GM23248 (cell line): ENCODE data around the gene SYK. TPM values are rescaled to one million over a fixed set of nuclear protein-coding genes. Genes with fewer than 3 reads are reported as not detected.

Source experiments
- DNase-seq: peaks from one replicate; pipeline ENCODE4 v3.0.0-alpha.2; 2015
- H2AFZ ChIP-seq: fragments of 200-600 bp; sonication (generic); 2 replicates; pipeline ENCODE4 v1.6.1; 2016; ENCODE audit warnings: antibody characterized with exemption
- H3F3A ChIP-seq: fragments of 200-600 bp; sonication (generic); 2 replicates; pipeline ENCODE4 v1.6.1; 2016; ENCODE audit warnings: mild to moderate bottlenecking, antibody characterized with exemption, mixed run types; ENCODE audit not compliant: insufficient read depth
- H3K27ac ChIP-seq: fragments of 200-600 bp; sonication (generic); 2 replicates; pipeline ENCODE4 v1.5.1; 2016; ENCODE audit warnings: mild to moderate bottlenecking
- H3K27me3 ChIP-seq: fragments of 200-600 bp; sonication (generic); replicated peaks from 2 replicates; pipeline ENCODE4 v1.6.1; 2016; ENCODE audit warnings: mild to moderate bottlenecking; ENCODE audit not compliant: insufficient read depth
- H3K36me3 ChIP-seq: fragments of 200-600 bp; sonication (generic); 2 replicates; pipeline ENCODE4 v1.6.1; 2016; ENCODE audit warnings: low read depth, mild to moderate bottlenecking
- H3K4me1 ChIP-seq: fragments of 200-600 bp; sonication (generic); 2 replicates; pipeline ENCODE4 v1.6.1; 2016; ENCODE audit warnings: mild to moderate bottlenecking; ENCODE audit not compliant: insufficient read depth
- H3K4me2 ChIP-seq: fragments of 200-600 bp; sonication (generic); one replicate; pipeline ENCODE4 v1.6.1; 2016; ENCODE audit warnings: mild to moderate bottlenecking; ENCODE audit not compliant: unreplicated experiment
- H3K4me3 ChIP-seq: fragments of 200-600 bp; sonication (generic); 2 replicates; pipeline ENCODE4 v1.5.1; 2016; ENCODE audit warnings: mild to moderate bottlenecking
- H3K79me2 ChIP-seq: fragments of 200-600 bp; sonication (generic); 2 replicates; pipeline ENCODE4 v1.6.1; 2016; ENCODE audit warnings: mild to moderate bottlenecking; ENCODE audit not compliant: insufficient read depth
- H3K9ac ChIP-seq: fragments of 200-600 bp; sonication (generic); 2 replicates; pipeline ENCODE4 v1.6.1; 2016; ENCODE audit warnings: mild to moderate bottlenecking
- H3K9me2 ChIP-seq: fragments of 200-600 bp; sonication (generic); 2 replicates; pipeline ENCODE4 v1.6.1; 2016; ENCODE audit warnings: mixed run types, mild to moderate bottlenecking, moderate library complexity; ENCODE audit not compliant: insufficient read depth
- H3K9me3 ChIP-seq: fragments of 200-600 bp; sonication (generic); one replicate; pipeline ENCODE4 v1.6.1; 2017; ENCODE audit warnings: low read depth
- H4K20me1 ChIP-seq: fragments of 200-600 bp; sonication (generic); 2 replicates; pipeline ENCODE4 v1.6.0; 2016; ENCODE audit not compliant: insufficient read depth
- EZH2 ChIP-seq: fragments of 200-600 bp; sonication (generic); IDR thresholded peaks from 2 replicates; pipeline ENCODE4 v1.6.1; 2018; ENCODE audit warnings: antibody characterized with exemption, mild to moderate bottlenecking; ENCODE audit not compliant: insufficient read depth, poor library complexity, severe bottlenecking
- EZH2phosphoT487 ChIP-seq: fragments of 200-600 bp; sonication (generic); IDR thresholded peaks from 2 replicates; pipeline ENCODE4 v1.6.1; 2018; ENCODE audit warnings: antibody characterized with exemption, moderate library complexity, mild to moderate bottlenecking, low read depth; ENCODE audit not compliant: insufficient read depth
- WGBS, 2 experiments: methylation state at CpG; one replicate each; pipeline ENCODE4 v1.1.6; 2015 to 2017; ENCODE audit warnings: low lambda C conversion rate in 2 of 2, low coverage in 1 of 2; ENCODE audit errors: missing lambda C conversion rate in 2 of 2; 5-methylcytosine and 5-hydroxymethylcytosine counted together
- in situ Hi-C: fragments of 300-500 bp; cut with MboI; formaldehyde crosslinking; loops from 2 replicates; pipeline ENCODE4 v1.15.0; 2020
- polyA plus RNA-seq: library from polyadenylated mRNA; unstranded; fragments of >200 nt; fragmentation: Nextera tagmentation; extraction: Ambion mirVana; gene quantifications from 2 replicates; pipeline ENCODE4 v1.2.1, GENCODE V29; 2016
- total RNA-seq: library from RNA; depleted of rRNA; stranded (reverse); fragments of >200 nt; shearing (Covaris generic); gene quantifications from 2 replicates; pipeline ENCODE4 v1.2.3, GENCODE V29; 2014

The SYK gene
- total and polyA plus RNA-seq, 2 experiments from 2014 or later: not detected

DNA sequence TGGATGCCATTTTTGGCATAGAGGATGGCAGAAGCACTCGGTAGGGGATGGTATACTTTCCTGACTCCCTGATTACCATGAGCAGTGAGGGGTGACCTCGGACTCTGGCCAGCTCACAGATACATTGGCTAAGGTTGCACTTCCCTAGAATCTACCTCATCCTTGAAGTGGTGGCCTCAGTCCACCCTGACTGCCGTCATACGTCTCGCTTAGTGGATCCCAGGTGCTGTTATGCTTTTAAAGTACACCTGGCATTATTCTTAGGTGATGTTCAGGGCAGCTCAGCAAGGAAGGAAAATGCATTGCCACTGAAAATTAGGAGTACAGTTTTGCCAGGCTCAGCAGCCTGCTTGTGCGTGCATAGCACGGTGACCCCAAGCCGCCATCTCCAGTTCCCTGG is 87.3 kb downstream of the SYK start:
- H3K9me2 ChIP-seq: no peaks in the 10 kb centered on the region
- no peaks in the 10 kb centered on the region for H4K20me1 ChIP-seq
- 58 to 63% methylated on average over 8 of the region's 8 CpGs for WGBS, 2 experiments
- H3F3A ChIP-seq: peaks cover 2% of the 10 kb centered on the region
- H3K79me2 ChIP-seq: no peaks in the 10 kb centered on the region
- H3K4me3 ChIP-seq: no peak overlapping the region
- DNase-seq: no peak
- no peaks in the 10 kb centered on the region for H3K9me3 ChIP-seq
- H3K27me3 ChIP-seq: peaks cover 22% of the 10 kb centered on the region
- no peaks in the 10 kb centered on the region for H3K36me3 ChIP-seq
- H3K4me1 ChIP-seq: no peaks in the 10 kb centered on the region
- TF ChIP-seq EZH2phosphoT487 (no peak), EZH2 (no peak)
- no peak overlapping the region for H3K27ac ChIP-seq
- H2AFZ ChIP-seq: no peak overlapping the region
- H3K4me2 ChIP-seq: no peak overlapping the region
- no peak overlapping the region for H3K9ac ChIP-seq
- in situ Hi-C loops: no loop called here

GRCh38 chr9:90890146-90890810 is 88.7 kb downstream of the SYK start:
- Histone ChIP-seq H3K79me2 (no peaks in the 10 kb centered on the region), H3K4me2 (no peak overlapping the region), H3K9ac (no peak overlapping the region), H2AFZ (no peak overlapping the region), H3K27ac (no peak overlapping the region), H3K27me3 (peaks cover 30% of the 10 kb centered on the region), H3K9me3 (no peaks in the 10 kb centered on the region), H3F3A (no peaks in the 10 kb centered on the region), H3K4me1 (no peaks in the 10 kb centered on the region), H3K36me3 (no peaks in the 10 kb centered on the region), H4K20me1 (no peaks in the 10 kb centered on the region), H3K4me3 (no peak overlapping the region), H3K9me2 (no peaks in the 10 kb centered on the region)
- no peak for TF ChIP-seq EZH2
- no peak for TF ChIP-seq EZH2phosphoT487
- WGBS, 2 experiments: 36 to 46% methylated on average over 10 of the region's 10 CpGs
- no peak for DNase-seq
- in situ Hi-C loops: no loop called here

- no peak for DNase-seq
- H3K9ac ChIP-seq: no peak overlapping the region
- H2AFZ ChIP-seq: no peak overlapping the region
- H3K9me3 ChIP-seq: no peaks in the 10 kb centered on the region
- no peaks in the 10 kb centered on the region for H3F3A ChIP-seq
- no peak overlapping the region for H3K27ac ChIP-seq
- peaks cover 30% of the 10 kb centered on the region for H3K27me3 ChIP-seq
- H3K79me2 ChIP-seq: no peaks in the 10 kb centered on the region
- H3K9me2 ChIP-seq: no peaks in the 10 kb centered on the region
- no peaks in the 10 kb centered on the region for H3K4me1 ChIP-seq
- H3K36me3 ChIP-seq: no peaks in the 10 kb centered on the region
- no peak overlapping the region for H3K4me2 ChIP-seq
- H4K20me1 ChIP-seq: no peaks in the 10 kb centered on the region
- TF ChIP-seq EZH2 (no peak), EZH2phosphoT487 (no peak)
- 67 to 70% methylated on average over 8 of the region's 8 CpGs for WGBS, 2 experiments
- in situ Hi-C loops: no loop called here
- H3K4me3 ChIP-seq: no peak overlapping the region
Observed at GRCh38 chr9:90891308-90892040, 89.9 kb downstream of the SYK start.

DNA sequence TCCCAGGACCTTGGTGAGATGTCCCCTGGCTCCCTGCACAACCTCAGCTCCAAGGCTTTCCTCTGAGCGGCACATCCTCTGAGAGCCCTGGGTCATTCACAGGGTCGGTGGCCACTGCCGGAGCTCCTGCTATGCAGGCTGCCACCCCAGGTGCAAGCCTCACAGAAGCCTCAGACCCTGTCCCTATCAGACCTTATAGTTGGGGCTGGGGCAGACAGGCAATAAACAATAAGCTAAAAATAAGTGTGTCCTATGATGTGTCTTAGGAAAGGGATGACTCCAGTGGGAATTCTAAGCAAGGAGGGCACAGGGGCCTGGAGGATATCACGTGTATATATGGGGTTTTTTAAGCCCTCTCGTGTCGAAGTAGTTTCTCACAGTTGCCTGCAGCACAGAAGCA is 91.3 kb downstream of the SYK start:
- no peaks in the 10 kb centered on the region for H3F3A ChIP-seq
- H3K9ac ChIP-seq: no peak overlapping the region
- H3K4me1 ChIP-seq: no peaks in the 10 kb centered on the region
- DNase-seq: no peak
- WGBS, 2 experiments: 46 to 49% methylated on average over 6 of the region's 6 CpGs
- in situ Hi-C loops: no loop called here
- no peaks in the 10 kb centered on the region for H3K36me3 ChIP-seq
- H3K9me3 ChIP-seq: no peaks in the 10 kb centered on the region
- no peak for TF ChIP-seq EZH2
- TF ChIP-seq EZH2phosphoT487: no peak
- no peak overlapping the region for H3K27ac ChIP-seq
- H2AFZ ChIP-seq: no peak overlapping the region
- H3K4me3 ChIP-seq: no peak overlapping the region
- no peaks in the 10 kb centered on the region for H4K20me1 ChIP-seq
- H3K9me2 ChIP-seq: no peaks in the 10 kb centered on the region
- no peaks in the 10 kb centered on the region for H3K79me2 ChIP-seq
- no peak overlapping the region for H3K4me2 ChIP-seq
- peaks cover 34% of the 10 kb centered on the region for H3K27me3 ChIP-seq
